ENCODE measurements around the gene AAK1. TPM values are rescaled to one million over a fixed set of nuclear protein-coding genes. Genes with fewer than 3 reads are reported as not detected.

Gene AAK1
- total and polyA plus RNA-seq, 2 of the 13 experiments (the other 11 are each of a cell fraction or from before 2014, with no cell fraction given), result 9.8 to 10.3 TPM

DNA sequence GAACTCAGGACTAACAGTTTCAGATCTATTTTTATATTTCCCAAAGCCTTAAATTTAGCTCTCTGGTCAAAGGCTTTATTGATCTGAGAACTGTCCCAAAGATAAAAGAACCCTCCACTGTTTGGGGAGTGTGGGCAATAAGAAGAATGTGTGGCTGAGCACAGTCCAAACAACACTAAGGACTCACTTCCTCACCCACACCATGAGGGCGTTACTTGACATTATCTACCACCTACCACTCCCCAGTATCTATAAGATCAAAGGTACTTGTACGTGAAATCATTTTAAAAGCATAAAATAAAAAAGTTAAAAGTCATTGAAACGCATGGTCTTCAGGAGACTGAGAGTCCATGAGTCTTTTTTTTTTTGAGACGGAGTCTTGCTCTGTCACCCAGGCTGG is 151.7 kb downstream of the AAK1 start:
- Histone ChIP-seq H3K9ac (ENCODE audit: insufficient read depth, low read depth, low read length) (no peak overlapping the region), H3K4me3 (replicated peaks in 1 of 3; ENCODE audit: insufficient read depth in 1 of 3, low read depth in 2 of 3, low read length in 3 of 3) (no peak overlapping the region), H2AFZ (ENCODE audit: low read length) (no peak overlapping the region), H3K27me3 (ENCODE audit: control insufficient read depth in 1 of 2, insufficient read depth in 2 of 2, low read length in 2 of 2) (no peaks in the 10 kb centered on the region), H4K20me1 (ENCODE audit: insufficient read depth, low read length) (no peaks in the 10 kb centered on the region), H3K79me2 (ENCODE audit: insufficient read depth, low read length) (no peaks in the 10 kb centered on the region), H3K4me2 (ENCODE audit: low read depth, low read length) (no peak overlapping the region), H3K9me3 (ENCODE audit: low read length) (no peaks in the 10 kb centered on the region), H3K4me1 (ENCODE audit: insufficient read depth, low read length) (peaks cover 17% of the 10 kb centered on the region), H3K27ac (ENCODE audit: extremely low read length, insufficient read depth, low read length) (no peak overlapping the region), H3K36me3 (replicated peaks in 1 of 2; ENCODE audit: control insufficient read depth in 1 of 2, insufficient read depth in 2 of 2, low read length in 2 of 2) (no peaks in the 10 kb centered on the region; a peak in 1 of 5 replicates)
- DNase-seq (ENCODE audit: low spot score) (peak; percentile 22), ATAC-seq (peak; percentile 61; the same call in 2 of the 3 replicates), FAIRE-seq (no peak)
- in situ Hi-C loops (cut with HindIII; ENCODE audit: extremely low pct_ligation_motif_present, low pct_unique_long_range_greater_than_20kb), result no loop called here
- no TSS peak for BruUV-seq (replicated peaks)
- intact Hi-C loops (cut with micrococcal nuclease; ENCODE audit: unreplicated experiment), result no loop called here
- WGBS (ENCODE audit: low lambda C conversion rate), result 84% methylated on average over 4 of the region's 4 CpGs
- CTCF ChIA-PET (ENCODE audit: low intra/inter-chr PET ratio, low total read pairs), result no interaction called here
- POLR2A ChIA-PET, result interaction anchor here (1.3 kb wide), 1 partner anchor 55 kb away, joined by 3 read pairs; the partner anchor contains the start of gene NFU1
- TF ChIP-seq ZNF850 (CRISPR knock-in tag; conservative IDR thresholded peaks at IDR 0.05) (no peak), TCF7 (IDR thresholded peaks at IDR 0.05; ENCODE audit: low read depth) (peak; percentile 32; the same call in 1 of the 2 replicates)

- no peak for DNase-seq (ENCODE audit: low spot score)
- BruUV-seq (replicated peaks), result no TSS peak
- WGBS (ENCODE audit: low lambda C conversion rate), result 85% methylated on average over 1 of the region's 1 CpG
- Histone ChIP-seq H3K4me2 (ENCODE audit: low read depth, low read length) (no peak overlapping the region), H2AFZ (ENCODE audit: low read length) (no peak overlapping the region), H3K27me3 (ENCODE audit: control insufficient read depth in 1 of 2, insufficient read depth in 2 of 2, low read length in 2 of 2) (no peaks in the 10 kb centered on the region), H3K9ac (ENCODE audit: insufficient read depth, low read depth, low read length) (no peak overlapping the region), H3K27ac (ENCODE audit: extremely low read length, insufficient read depth, low read length) (no peak overlapping the region), H3K9me3 (ENCODE audit: low read length) (no peaks in the 10 kb centered on the region), H3K36me3 (replicated peaks in 1 of 2; ENCODE audit: control insufficient read depth in 1 of 2, insufficient read depth in 2 of 2, low read length in 2 of 2) (no peaks in the 10 kb centered on the region; a peak in 2 of 5 replicates), H3K4me3 (replicated peaks in 1 of 3; ENCODE audit: insufficient read depth in 1 of 3, low read depth in 2 of 3, low read length in 3 of 3) (no peak overlapping the region), H3K79me2 (ENCODE audit: insufficient read depth, low read length) (no peaks in the 10 kb centered on the region), H4K20me1 (ENCODE audit: insufficient read depth, low read length) (no peaks in the 10 kb centered on the region), H3K4me1 (ENCODE audit: insufficient read depth, low read length) (peaks cover 8% of the 10 kb centered on the region)
- ChIA-PET POLR2A (no interaction called here), CTCF (ENCODE audit: low intra/inter-chr PET ratio, low total read pairs) (no interaction called here)
- in situ Hi-C loops (cut with HindIII; ENCODE audit: extremely low pct_ligation_motif_present, low pct_unique_long_range_greater_than_20kb), result no loop called here
- ATAC-seq, result no peak
- FAIRE-seq, result no peak
- intact Hi-C loops (cut with micrococcal nuclease; ENCODE audit: unreplicated experiment), result no loop called here
- TF ChIP-seq, protein P1, sequence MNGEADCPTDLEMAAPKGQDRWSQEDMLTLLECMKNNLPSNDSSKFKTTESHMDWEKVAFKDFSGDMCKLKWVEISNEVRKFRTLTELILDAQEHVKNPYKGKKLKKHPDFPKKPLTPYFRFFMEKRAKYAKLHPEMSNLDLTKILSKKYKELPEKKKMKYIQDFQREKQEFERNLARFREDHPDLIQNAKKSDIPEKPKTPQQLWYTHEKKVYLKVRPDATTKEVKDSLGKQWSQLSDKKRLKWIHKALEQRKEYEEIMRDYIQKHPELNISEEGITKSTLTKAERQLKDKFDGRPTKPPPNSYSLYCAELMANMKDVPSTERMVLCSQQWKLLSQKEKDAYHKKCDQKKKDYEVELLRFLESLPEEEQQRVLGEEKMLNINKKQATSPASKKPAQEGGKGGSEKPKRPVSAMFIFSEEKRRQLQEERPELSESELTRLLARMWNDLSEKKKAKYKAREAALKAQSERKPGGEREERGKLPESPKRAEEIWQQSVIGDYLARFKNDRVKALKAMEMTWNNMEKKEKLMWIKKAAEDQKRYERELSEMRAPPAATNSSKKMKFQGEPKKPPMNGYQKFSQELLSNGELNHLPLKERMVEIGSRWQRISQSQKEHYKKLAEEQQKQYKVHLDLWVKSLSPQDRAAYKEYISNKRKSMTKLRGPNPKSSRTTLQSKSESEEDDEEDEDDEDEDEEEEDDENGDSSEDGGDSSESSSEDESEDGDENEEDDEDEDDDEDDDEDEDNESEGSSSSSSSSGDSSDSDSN (CRISPR knock-in tag; IDR thresholded peaks at IDR 0.05), result no peak
- TF ChIP-seq ZBTB7A (CRISPR knock-in tag; IDR thresholded peaks at IDR 0.05) (no peak), ZNF451 (CRISPR knock-in tag; IDR thresholded peaks at IDR 0.05) (no peak), KMT2A (CRISPR knock-in tag; IDR thresholded peaks at IDR 0.05) (no peak), NR2F6 (IDR thresholded peaks at IDR 0.05) (no peak), NR2F6 (CRISPR knock-in tag; IDR thresholded peaks at IDR 0.05) (no peak), HNRNPUL1 (IDR thresholded peaks at IDR 0.05; ENCODE audit: low read depth, low read length) (no peak), ZNF343 (CRISPR knock-in tag; IDR thresholded peaks at IDR 0.05) (no peak), ZBTB20 (CRISPR knock-in tag; IDR thresholded peaks at IDR 0.05; ENCODE audit: borderline replicate concordance, low read depth) (no peak), ATF6 (CRISPR knock-in tag; conservative IDR thresholded peaks at IDR 0.05) (no peak), ZEB1 (IDR thresholded peaks at IDR 0.05; ENCODE audit: insufficient replicate concordance, low read depth) (no peak), SIX4 (CRISPR knock-in tag; IDR thresholded peaks at IDR 0.05) (no peak)
- TF ChIP-seq, protein P2, sequence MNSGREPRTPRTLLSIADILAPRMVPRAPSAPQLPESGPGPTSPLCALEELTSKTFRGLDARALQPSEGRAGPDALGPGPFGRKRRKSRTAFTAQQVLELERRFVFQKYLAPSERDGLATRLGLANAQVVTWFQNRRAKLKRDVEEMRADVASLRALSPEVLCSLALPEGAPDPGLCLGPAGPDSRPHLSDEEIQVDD (CRISPR knock-in tag; IDR thresholded peaks at IDR 0.05; ENCODE audit: borderline replicate concordance), result no peak
- TF ChIP-seq, protein P3, sequence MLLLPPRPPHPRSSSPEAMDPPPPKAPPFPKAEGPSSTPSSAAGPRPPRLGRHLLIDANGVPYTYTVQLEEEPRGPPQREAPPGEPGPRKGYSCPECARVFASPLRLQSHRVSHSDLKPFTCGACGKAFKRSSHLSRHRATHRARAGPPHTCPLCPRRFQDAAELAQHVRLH (CRISPR knock-in tag; IDR thresholded peaks at IDR 0.05; ENCODE audit: borderline replicate concordance, low read depth), result no peak
Measured at GRCh38 chr2:69490486-69490885, 153.1 kb downstream of the AAK1 start.
